ENCODE data around the gene UBR4.

The UBR4 gene

GRCh38 chr1:19138958-19139581 lies 71.0 kb downstream of the UBR4 start:
- DNase-seq (ENCODE audit: low spot score) = no peak

DNA sequence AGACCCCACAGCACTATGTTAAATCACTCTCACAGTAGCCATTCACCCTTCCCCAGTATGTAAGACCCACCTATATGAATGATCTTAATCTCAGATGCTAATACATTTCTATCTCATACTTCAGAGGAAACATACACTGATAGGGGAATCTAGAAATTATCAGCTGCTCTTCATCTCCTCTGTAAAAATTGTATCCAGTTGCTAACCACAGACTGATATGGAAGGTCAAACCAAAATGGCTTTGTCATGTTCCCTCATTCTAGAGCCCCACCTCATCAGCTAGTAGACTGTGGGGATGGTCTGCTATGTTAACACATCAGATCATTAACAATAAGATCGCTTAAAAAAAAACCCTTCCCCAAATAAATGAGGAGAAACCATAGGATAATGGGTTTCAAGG lies 71.7 kb downstream of the UBR4 start:
- DNase-seq (ENCODE audit: low spot score) = no peak

- no peak for DNase-seq (ENCODE audit: low spot score)
Observed at GRCh38 chr1:19137158-19137557, 72.9 kb downstream of the UBR4 start.

DNA sequence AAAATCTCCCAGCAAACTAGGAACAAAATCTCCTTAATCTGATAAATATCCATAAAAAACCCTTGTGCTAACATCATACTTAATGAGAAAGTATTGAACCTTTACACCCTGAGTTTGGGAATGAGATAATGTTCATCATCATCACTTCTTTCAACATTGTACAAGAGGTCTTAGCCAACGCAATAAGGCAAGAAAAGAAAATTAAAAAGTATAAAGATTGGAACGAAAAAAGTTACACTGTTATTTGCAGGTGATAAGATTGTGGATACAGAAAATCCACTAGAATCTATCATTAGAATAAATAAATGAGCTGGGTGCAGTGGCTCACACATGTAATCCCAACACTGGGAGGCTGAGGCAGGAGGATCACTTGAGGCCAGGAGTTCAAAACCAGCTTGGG lies 76.7 kb downstream of the UBR4 start:
- DNase-seq (ENCODE audit: low spot score) = no peak

DNA sequence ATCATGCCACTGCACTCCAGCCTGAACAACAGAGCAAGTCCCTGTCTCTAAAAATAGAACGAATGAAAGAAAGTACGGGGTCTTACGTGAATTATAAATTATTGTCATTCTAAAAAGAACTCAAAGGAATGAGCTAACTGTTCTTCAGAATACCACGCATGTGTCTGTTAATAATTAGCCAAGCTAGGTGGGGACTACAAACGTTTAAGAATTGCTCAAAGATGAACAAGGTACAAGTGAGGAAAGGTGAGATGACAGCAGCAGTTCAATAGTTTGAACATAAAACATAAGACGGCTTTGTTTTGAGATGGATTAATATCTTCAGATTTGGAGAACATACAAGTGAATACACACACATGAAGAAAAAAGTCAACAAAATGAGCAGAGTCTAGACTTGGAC lies 79.6 kb downstream of the UBR4 start:
- no peak for DNase-seq (ENCODE audit: low spot score)

DNA sequence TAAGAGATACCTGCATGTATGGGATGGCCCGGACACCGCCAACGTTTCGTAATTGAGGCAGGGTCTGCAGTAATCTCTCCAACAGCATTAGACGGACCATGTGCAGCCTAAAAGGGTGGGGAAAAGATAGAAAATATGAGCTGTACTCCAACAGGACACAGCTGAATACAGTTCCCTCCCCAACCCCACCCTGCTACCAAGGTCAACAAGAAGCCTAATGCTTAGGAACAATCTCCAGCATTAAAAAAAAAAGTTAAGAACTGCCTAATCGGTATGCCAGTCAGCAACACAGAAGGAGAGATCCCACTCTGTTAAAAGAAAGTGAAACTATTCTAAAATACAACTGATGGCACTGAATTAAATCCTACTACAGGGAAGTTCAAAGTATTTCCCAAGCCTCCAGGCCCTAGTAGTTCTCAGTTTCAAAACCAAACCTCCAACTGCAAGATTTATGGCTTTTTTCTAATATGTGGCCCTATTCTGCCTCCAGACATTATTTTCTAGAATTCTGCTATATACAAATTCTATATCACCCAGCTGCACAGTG lies 81.0 kb downstream of the UBR4 start:
- DNase-seq (ENCODE audit: low spot score) = no peak

GRCh38 chr1:19124273-19124672 lies 85.8 kb downstream of the UBR4 start:
- DNase-seq (ENCODE audit: low spot score) = no peak

DNA sequence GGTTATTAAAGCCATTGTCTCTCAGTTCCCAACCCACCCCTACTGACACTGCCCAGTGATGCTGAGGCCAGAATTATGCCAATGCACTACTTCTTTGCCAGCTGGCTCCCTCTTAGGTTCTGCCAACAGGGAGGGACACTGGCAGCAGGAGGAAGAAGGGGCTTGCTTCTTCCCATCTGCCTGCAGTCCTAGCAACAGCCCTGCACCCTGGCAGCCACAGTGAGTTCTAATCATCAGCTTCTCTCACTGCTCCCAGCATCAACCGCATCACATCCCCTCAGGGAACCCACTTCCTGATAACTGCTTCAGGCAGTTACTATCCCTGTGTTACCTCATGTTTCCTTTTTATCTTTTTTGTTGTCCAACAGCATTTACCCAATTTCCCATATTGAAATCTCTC lies 86.2 kb downstream of the UBR4 start:
- no peak for DNase-seq (ENCODE audit: low spot score)

DNA sequence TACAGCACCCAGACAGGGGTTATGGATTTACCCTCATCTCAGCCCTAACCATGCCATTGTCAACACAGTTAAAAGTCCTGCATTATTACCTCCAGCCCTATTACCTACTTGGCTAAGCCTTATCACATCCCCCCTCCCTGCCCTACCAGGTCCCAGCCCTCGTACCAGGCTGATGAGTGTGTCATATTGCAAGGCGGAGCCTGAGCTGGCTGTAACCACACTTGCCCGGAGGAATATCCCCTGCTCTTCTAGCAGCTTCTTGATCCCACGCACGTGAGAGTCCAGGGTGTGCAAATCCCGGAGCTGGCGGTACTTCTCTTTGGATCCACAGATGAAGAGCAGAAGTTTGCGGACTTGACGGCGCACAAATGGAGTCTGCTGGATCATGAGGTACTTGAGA lies 87.4 kb downstream of the UBR4 start:
- no peak for DNase-seq (ENCODE audit: low spot score)

DNA sequence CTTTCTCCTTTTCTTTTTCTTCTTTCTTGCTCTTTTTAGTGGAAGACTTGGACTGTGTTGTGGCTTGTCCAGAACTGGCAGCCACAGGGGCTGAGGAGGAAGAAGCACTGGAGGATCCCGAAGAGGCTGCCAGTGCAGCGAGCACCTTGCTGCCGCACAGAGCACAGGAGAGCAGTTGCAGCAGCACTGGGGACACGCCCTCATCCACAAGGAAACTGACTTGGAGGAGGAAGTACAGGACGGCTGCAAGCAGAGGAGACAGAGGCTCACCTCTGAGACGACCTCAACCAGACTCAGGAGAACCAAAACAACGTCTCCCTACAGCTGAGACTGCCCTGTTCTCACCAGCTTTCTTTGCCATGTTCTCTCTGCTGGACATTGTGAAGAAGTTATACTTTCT lies 88.9 kb downstream of the UBR4 start:
- no peak for DNase-seq (ENCODE audit: low spot score)

DNA sequence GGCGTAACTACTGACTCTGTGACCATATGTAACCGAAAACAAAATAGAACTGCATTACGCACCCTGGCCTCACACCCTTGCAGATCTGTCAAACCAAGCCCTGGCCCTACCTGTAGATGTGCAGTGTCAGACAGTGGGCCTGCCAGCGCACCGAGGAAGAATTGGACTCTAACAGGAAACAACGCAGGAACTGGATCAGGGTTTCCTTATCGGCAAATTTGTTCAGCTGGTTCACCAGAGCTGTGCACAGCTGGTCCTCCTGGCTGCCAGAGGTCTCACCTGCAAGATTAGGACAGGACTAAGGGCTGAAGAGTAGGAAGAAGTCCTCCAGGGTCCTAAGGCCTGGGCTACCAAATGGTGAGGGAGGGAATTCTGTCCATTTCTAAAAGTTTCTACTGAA lies 90.0 kb downstream of the UBR4 start:
- DNase-seq (ENCODE audit: low spot score) = no peak

DNA sequence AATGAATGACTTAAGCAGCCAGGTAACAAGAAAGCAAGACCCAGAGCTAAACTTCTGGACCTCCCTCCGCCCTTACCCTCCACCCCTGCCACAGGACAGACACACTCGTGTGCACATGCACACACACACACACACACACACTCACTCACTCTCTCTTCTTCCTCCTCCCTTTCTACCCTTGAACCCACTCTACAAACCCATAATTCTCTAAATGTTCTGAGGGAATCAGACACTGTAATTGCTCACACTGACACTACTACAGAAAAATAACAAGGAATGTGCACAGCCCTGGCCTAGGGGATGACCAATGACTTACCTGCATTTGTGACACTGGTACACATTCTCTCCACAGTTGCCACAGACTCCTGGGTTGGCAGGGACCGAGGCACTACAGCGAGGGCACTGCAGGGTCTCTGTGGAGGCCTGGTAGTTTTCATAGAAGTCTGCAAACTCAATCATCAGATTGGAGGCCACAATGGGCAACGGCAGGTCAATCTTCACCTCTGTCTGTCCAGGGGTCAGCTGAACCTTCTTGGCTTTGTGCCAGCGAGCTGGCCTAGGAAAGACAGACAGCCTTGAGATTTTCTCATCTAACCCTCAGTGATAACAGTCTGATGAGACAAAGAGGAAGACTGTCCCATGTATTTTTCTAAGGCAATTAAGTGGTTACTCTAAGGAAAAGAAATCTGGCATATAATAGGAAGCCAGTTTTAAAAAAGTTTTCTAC lies 94.8 kb downstream of the UBR4 start:
- no peak for DNase-seq (ENCODE audit: low spot score)

GRCh38 chr1:19113697-19114092 lies 96.4 kb downstream of the UBR4 start:
- peak; percentile 27 for DNase-seq (ENCODE audit: low spot score)

- no peak for DNase-seq (ENCODE audit: low spot score)
Observed at GRCh38 chr1:19112891-19113696, 97.0 kb downstream of the UBR4 start.

GRCh38 chr1:19110257-19110927 lies 99.7 kb downstream of the UBR4 start:
- no peak for DNase-seq (ENCODE audit: low spot score)

DNA sequence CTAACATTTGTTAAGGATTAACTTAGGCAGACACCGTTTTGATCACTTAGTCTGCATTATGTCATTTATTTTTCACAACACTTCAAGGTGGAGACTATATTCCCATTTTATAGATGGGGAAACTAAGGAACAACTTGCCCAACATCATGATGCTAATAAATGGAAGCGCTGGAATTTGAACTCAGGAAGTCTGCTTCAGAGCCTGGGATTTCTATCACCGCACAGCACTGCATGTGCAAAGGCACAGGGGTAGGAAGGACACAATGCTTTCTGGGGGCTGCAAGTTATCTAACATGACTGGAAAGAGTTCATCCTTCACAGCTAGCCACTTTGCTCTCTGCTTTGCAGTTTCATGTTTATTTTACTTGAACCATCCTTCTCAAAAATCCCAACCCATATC lies 100.5 kb downstream of the UBR4 start:
- DNase-seq (ENCODE audit: low spot score) = no peak

- DNase-seq (ENCODE audit: low spot score) = no peak
Observed at GRCh38 chr1:19101244-19101643, 108.8 kb downstream of the UBR4 start.

DNA sequence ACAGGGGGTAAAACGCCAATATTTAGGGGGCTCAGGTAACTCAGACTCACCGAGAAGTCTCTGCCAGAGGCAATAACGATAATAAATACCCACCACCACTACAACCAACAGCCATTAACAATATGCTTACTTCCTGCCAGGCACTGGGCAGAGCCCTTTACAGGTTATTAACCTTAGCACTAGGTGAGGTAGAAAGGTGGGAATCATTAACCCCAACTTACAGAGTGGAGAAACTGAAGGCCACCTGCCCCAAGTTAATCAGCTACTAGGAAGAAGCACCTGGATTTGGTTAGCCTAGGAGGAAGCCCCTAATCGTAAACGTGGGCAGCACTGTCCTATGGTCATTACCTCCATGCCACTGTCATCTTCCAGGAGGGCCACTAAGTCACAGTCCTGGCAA lies 110.0 kb downstream of the UBR4 start:
- no peak for DNase-seq (ENCODE audit: low spot score)

- DNase-seq (ENCODE audit: low spot score) = no peak
Observed at GRCh38 chr1:19096990-19097389, 113.1 kb downstream of the UBR4 start.

GRCh38 chr1:19096036-19096833 lies 113.8 kb downstream of the UBR4 start:
- peak; percentile 20 for DNase-seq (ENCODE audit: low spot score)

DNA sequence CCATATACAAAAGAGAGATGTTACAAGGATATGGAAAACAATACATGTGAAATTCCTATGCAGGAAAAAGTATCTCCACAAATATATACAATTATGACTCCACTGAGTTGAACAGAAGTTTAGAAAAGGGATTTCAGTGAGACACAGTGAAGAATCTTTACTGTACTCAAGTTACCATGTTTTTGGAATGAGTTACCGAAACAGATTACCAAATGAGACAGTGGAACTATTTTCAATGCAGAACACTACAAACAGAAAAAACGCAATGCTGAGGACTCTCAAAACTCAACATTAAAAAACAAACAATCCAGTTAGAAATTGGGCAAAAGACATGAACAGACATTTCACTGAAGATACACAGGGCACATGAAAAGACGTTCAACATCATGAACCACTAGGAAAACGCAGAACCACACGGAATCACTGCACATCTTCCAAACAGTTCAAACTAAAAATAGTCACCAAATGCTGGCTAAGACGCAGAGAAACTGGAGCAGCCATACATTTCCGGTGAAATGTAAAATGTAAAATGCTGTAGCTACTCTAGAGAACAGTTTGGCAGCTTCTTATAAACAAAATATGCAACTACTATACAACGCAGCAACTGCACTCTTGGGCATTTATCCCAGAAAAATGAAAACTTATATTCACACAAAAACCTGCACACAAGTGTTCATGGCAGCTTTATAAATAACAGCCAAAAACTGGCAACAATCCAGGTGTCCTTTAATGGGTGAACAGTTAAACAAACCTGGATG lies 118.7 kb downstream of the UBR4 start:
- DNase-seq (ENCODE audit: low spot score) = no peak

Measured in LoVo (cell line).